GM23248 (cell line): ENCODE results near the gene KRT78. TPM values are rescaled to one million over a fixed set of nuclear protein-coding genes. Genes with fewer than 3 reads are reported as not detected.
"Not testable (repeated sequence)": the region's sequence is repeated elsewhere in the genome, so short reads cannot be mapped to it uniquely, and the experiment has no call there.

ENCODE experiments used
- DNase-seq: peaks from one replicate; pipeline ENCODE4 v3.0.0-alpha.2; 2015
- H2AFZ ChIP-seq: fragments of 200-600 bp; sonication (generic); 2 replicates; pipeline ENCODE4 v1.6.1; 2016; ENCODE audit warnings: antibody characterized with exemption
- H3F3A ChIP-seq: fragments of 200-600 bp; sonication (generic); 2 replicates; pipeline ENCODE4 v1.6.1; 2016; ENCODE audit warnings: mild to moderate bottlenecking, antibody characterized with exemption, mixed run types; ENCODE audit not compliant: insufficient read depth
- H3K27ac ChIP-seq: fragments of 200-600 bp; sonication (generic); 2 replicates; pipeline ENCODE4 v1.5.1; 2016; ENCODE audit warnings: mild to moderate bottlenecking
- H3K27me3 ChIP-seq: fragments of 200-600 bp; sonication (generic); replicated peaks from 2 replicates; pipeline ENCODE4 v1.6.1; 2016; ENCODE audit warnings: mild to moderate bottlenecking; ENCODE audit not compliant: insufficient read depth
- H3K36me3 ChIP-seq: fragments of 200-600 bp; sonication (generic); 2 replicates; pipeline ENCODE4 v1.6.1; 2016; ENCODE audit warnings: low read depth, mild to moderate bottlenecking
- H3K4me1 ChIP-seq: fragments of 200-600 bp; sonication (generic); 2 replicates; pipeline ENCODE4 v1.6.1; 2016; ENCODE audit warnings: mild to moderate bottlenecking; ENCODE audit not compliant: insufficient read depth
- H3K4me2 ChIP-seq: fragments of 200-600 bp; sonication (generic); one replicate; pipeline ENCODE4 v1.6.1; 2016; ENCODE audit warnings: mild to moderate bottlenecking; ENCODE audit not compliant: unreplicated experiment
- H3K4me3 ChIP-seq: fragments of 200-600 bp; sonication (generic); 2 replicates; pipeline ENCODE4 v1.5.1; 2016; ENCODE audit warnings: mild to moderate bottlenecking
- H3K79me2 ChIP-seq: fragments of 200-600 bp; sonication (generic); 2 replicates; pipeline ENCODE4 v1.6.1; 2016; ENCODE audit warnings: mild to moderate bottlenecking; ENCODE audit not compliant: insufficient read depth
- H3K9ac ChIP-seq: fragments of 200-600 bp; sonication (generic); 2 replicates; pipeline ENCODE4 v1.6.1; 2016; ENCODE audit warnings: mild to moderate bottlenecking
- H3K9me2 ChIP-seq: fragments of 200-600 bp; sonication (generic); 2 replicates; pipeline ENCODE4 v1.6.1; 2016; ENCODE audit warnings: mixed run types, mild to moderate bottlenecking, moderate library complexity; ENCODE audit not compliant: insufficient read depth
- H3K9me3 ChIP-seq: fragments of 200-600 bp; sonication (generic); one replicate; pipeline ENCODE4 v1.6.1; 2017; ENCODE audit warnings: low read depth
- H4K20me1 ChIP-seq: fragments of 200-600 bp; sonication (generic); 2 replicates; pipeline ENCODE4 v1.6.0; 2016; ENCODE audit not compliant: insufficient read depth
- EZH2 ChIP-seq: fragments of 200-600 bp; sonication (generic); IDR thresholded peaks from 2 replicates; pipeline ENCODE4 v1.6.1; 2018; ENCODE audit warnings: antibody characterized with exemption, mild to moderate bottlenecking; ENCODE audit not compliant: insufficient read depth, poor library complexity, severe bottlenecking
- EZH2phosphoT487 ChIP-seq: fragments of 200-600 bp; sonication (generic); IDR thresholded peaks from 2 replicates; pipeline ENCODE4 v1.6.1; 2018; ENCODE audit warnings: antibody characterized with exemption, moderate library complexity, mild to moderate bottlenecking, low read depth; ENCODE audit not compliant: insufficient read depth
- WGBS, 2 experiments: methylation state at CpG; one replicate each; pipeline ENCODE4 v1.1.6; 2015 to 2017; ENCODE audit warnings: low lambda C conversion rate in 2 of 2, low coverage in 1 of 2; ENCODE audit errors: missing lambda C conversion rate in 2 of 2; 5-methylcytosine and 5-hydroxymethylcytosine counted together
- in situ Hi-C: fragments of 300-500 bp; cut with MboI; formaldehyde crosslinking; loops from 2 replicates; pipeline ENCODE4 v1.15.0; 2020
- polyA plus RNA-seq: library from polyadenylated mRNA; unstranded; fragments of >200 nt; fragmentation: Nextera tagmentation; extraction: Ambion mirVana; gene quantifications from 2 replicates; pipeline ENCODE4 v1.2.1, GENCODE V29; 2016
- total RNA-seq: library from RNA; depleted of rRNA; stranded (reverse); fragments of >200 nt; shearing (Covaris generic); gene quantifications from 2 replicates; pipeline ENCODE4 v1.2.3, GENCODE V29; 2014

Gene KRT78
- total and polyA plus RNA-seq, 2 experiments from 2014 or later: not detected

- Histone ChIP-seq H3K36me3 (no peaks in the 10 kb centered on the region), H3K4me1 (no peaks in the 10 kb centered on the region), H3K4me2 (no peak overlapping the region), H3K27me3 (no peaks in the 10 kb centered on the region), H4K20me1 (no peaks in the 10 kb centered on the region), H3F3A (no peaks in the 10 kb centered on the region), H2AFZ (no peak overlapping the region), H3K9me2 (no peaks in the 10 kb centered on the region), H3K9ac (no peak overlapping the region), H3K27ac (no peak overlapping the region), H3K79me2 (no peaks in the 10 kb centered on the region), H3K9me3 (no peaks in the 10 kb centered on the region), H3K4me3 (no peak overlapping the region)
- in situ Hi-C loops: no loop called here
- no peak for TF ChIP-seq EZH2phosphoT487
- TF ChIP-seq EZH2: no peak
- DNase-seq: no peak
- 72 to 79% methylated on average over 7 of the region's 7 CpGs for WGBS, 2 experiments
Measured at GRCh38 chr12:52892207-52892852, 43.5 kb upstream of the KRT78 start.

GRCh38 chr12:52891044-52891443 lies 42.2 kb upstream of the KRT78 start:
- TF ChIP-seq EZH2phosphoT487 (no peak), EZH2 (no peak)
- WGBS, 2 experiments: 58 to 60% methylated on average over 2 of the region's 2 CpGs
- Histone ChIP-seq H3K9me2 (no peaks in the 10 kb centered on the region), H3K79me2 (no peaks in the 10 kb centered on the region), H3K27ac (no peak overlapping the region), H3K9me3 (no peaks in the 10 kb centered on the region), H3F3A (no peaks in the 10 kb centered on the region), H3K4me1 (no peaks in the 10 kb centered on the region), H3K4me3 (no peak overlapping the region), H3K4me2 (no peak overlapping the region), H4K20me1 (no peaks in the 10 kb centered on the region), H3K9ac (no peak overlapping the region), H2AFZ (no peak overlapping the region), H3K27me3 (no peaks in the 10 kb centered on the region), H3K36me3 (no peaks in the 10 kb centered on the region)
- in situ Hi-C loops: no loop called here
- DNase-seq: no peak

- Histone ChIP-seq H3K27me3 (no peaks in the 10 kb centered on the region), H3K36me3 (no peaks in the 10 kb centered on the region), H3K4me2 (no peak overlapping the region), H4K20me1 (no peaks in the 10 kb centered on the region), H3K9me3 (no peaks in the 10 kb centered on the region), H2AFZ (no peak overlapping the region), H3K9ac (no peak overlapping the region), H3K4me3 (no peak overlapping the region), H3F3A (no peaks in the 10 kb centered on the region), H3K4me1 (no peaks in the 10 kb centered on the region), H3K79me2 (no peaks in the 10 kb centered on the region), H3K27ac (no peak overlapping the region), H3K9me2 (no peaks in the 10 kb centered on the region)
- 86 to 89% methylated on average over 3 of the region's 3 CpGs for WGBS, 2 experiments
- TF ChIP-seq EZH2 (no peak), EZH2phosphoT487 (no peak)
- DNase-seq: no peak
- in situ Hi-C loops: no loop called here
Measured at GRCh38 chr12:52890417-52890816, 41.6 kb upstream of the KRT78 start.

GRCh38 chr12:52884526-52885293 lies 35.9 kb upstream of the KRT78 start:
- Histone ChIP-seq H3K4me3 (no peak overlapping the region), H3K9me3 (no peaks in the 10 kb centered on the region), H4K20me1 (no peaks in the 10 kb centered on the region), H3K9ac (no peak overlapping the region), H3F3A (no peaks in the 10 kb centered on the region), H3K9me2 (no peaks in the 10 kb centered on the region), H3K79me2 (no peaks in the 10 kb centered on the region), H3K4me1 (no peaks in the 10 kb centered on the region), H3K4me2 (no peak overlapping the region), H3K27me3 (no peaks in the 10 kb centered on the region), H3K36me3 (no peaks in the 10 kb centered on the region), H2AFZ (no peak overlapping the region), H3K27ac (no peak overlapping the region)
- no peak for TF ChIP-seq EZH2phosphoT487
- no peak for TF ChIP-seq EZH2
- DNase-seq: peak; percentile 67
- in situ Hi-C loops: loop anchor here (5.0 kb wide), 1 partner anchor 93 kb away; no protein-coding TSS in a partner anchor
- WGBS, 2 experiments: 34 to 35% methylated on average over 13 of the region's 13 CpGs

GRCh38 chr12:52880499-52880898 lies 31.7 kb upstream of the KRT78 start:
- H3K27me3 ChIP-seq, H3K79me2 ChIP-seq, H3F3A ChIP-seq, H3K4me3 ChIP-seq, H3K9ac ChIP-seq, in situ Hi-C loops, H3K36me3 ChIP-seq, H3K27ac ChIP-seq, H3K9me3 ChIP-seq, H3K4me1 ChIP-seq, H3K9me2 ChIP-seq, DNase-seq, H3K4me2 ChIP-seq, H4K20me1 ChIP-seq: not testable (repeated sequence)
- H2AFZ ChIP-seq: peak overlapping the region; percentile 67; the same call in 1 of the 2 replicates
- 39 to 46% methylated on average over 8 of the region's 8 CpGs for WGBS, 2 experiments
